Activated CD4-positive, alpha-beta T cell treated with anti-CD3 and anti-CD28 coated beads, Interleukin-2, amount 10 ng/mL, durations not matched to agents 7 days and 5 days (primary cell): ENCODE data around the gene LDLRAD4. TPM values are rescaled to one million over a fixed set of nuclear protein-coding genes. Genes with fewer than 3 reads are reported as not detected.

Experiments
- CTCF ChIA-PET: fragments of 350-600 bp; sonication (Branson Sonifier 250); formaldehyde crosslinking; loops from one replicate; lab custom pipeline; 2021; ENCODE audit warnings: antibody characterized with exemption; lab: Charles Lee
- POLR2A ChIA-PET: fragments of 350-600 bp; sonication (Branson Sonifier 250); formaldehyde crosslinking; loops from one replicate; lab custom pipeline; 2021; ENCODE audit warnings: antibody characterized with exemption; lab: Charles Lee
- DNase-seq: peaks from one replicate; pipeline ENCODE4 v3.0.0-alpha.2; 2020
- H3K27ac Mint-ChIP-seq: one replicate; pipeline ENCODE4 v1.8.0; 2021; ENCODE audit warnings: mild to moderate bottlenecking, moderate library complexity, mixed read lengths
- H3K27me3 Mint-ChIP-seq: one replicate; pipeline ENCODE4 v1.8.0; 2021; ENCODE audit warnings: mixed read lengths
- H3K36me3 Mint-ChIP-seq: one replicate; pipeline ENCODE4 v1.8.0; 2021; ENCODE audit warnings: low read depth, mixed read lengths
- H3K4me1 Mint-ChIP-seq: one replicate; pipeline ENCODE4 v1.8.0; 2021; ENCODE audit warnings: mixed read lengths
- H3K4me3 Mint-ChIP-seq: one replicate; pipeline ENCODE4 v1.8.0; 2021; ENCODE audit warnings: mild to moderate bottlenecking, moderate library complexity, mixed read lengths
- H3K9me3 Mint-ChIP-seq: one replicate; pipeline ENCODE4 v1.8.0; 2021; ENCODE audit warnings: mixed read lengths
- total RNA-seq, 2 experiments: library from RNA; stranded (reverse); gene quantifications; one replicate each; pipeline ENCODE4 v1.2.3, GENCODE V29; 2021

The LDLRAD4 gene
- total RNA-seq, 2 experiments from 2014 or later: 23.8 to 28.6 TPM

DNA sequence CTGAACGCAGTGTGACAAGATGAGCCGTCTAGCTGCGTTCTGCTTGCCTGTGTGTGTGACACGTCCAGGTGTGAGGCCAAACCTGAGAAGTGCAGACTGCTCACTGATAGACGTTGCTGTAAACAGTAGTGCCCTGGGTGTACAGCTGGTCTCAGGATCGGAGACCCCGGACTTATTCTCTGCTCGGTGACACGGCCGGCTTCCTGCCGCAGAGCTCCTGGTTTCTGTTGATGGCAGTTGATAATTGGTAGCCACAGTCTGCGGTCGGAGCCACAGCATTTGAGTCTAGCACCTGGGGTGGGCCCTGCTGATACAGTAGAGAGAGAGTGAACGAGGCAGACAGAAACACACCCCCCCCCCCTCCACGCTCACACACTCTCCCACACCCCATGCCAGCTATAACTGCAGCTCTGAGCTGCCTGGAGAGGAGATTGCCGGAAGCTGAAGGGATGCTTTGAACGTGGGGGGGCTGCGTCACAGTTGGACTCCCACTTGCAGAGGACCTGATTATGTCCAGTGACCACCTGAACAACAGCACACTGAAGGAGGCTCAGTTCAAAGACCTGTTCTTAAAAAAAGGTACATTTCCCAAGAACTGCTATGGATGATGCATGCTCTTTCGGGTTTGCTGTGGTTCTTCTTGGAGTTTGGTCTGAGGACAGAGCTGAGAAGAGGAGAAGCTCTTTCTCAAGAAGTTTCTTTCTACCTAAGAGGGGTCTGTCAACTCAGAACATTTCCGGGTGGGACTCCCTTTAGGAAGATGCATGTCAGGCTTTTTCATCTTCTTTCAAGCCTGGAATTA is 393.8 kb downstream of the LDLRAD4 start:
- H3K9me3 Mint-ChIP-seq: no peaks in the 10 kb centered on the region
- H3K4me3 Mint-ChIP-seq: peak overlapping the region; percentile 75
- CTCF ChIA-PET: interaction anchor here (0.9 to 1.8 kb wide), 5 partner anchors 9 to 50 kb away, joined by 3 to 4 read pairs (median 3); no protein-coding TSS in a partner anchor
- no peaks in the 10 kb centered on the region for H3K27me3 Mint-ChIP-seq
- H3K27ac Mint-ChIP-seq: peak overlapping the region; percentile 96
- POLR2A ChIA-PET: interaction anchor here (0.5 to 1.3 kb wide), 2 partner anchors 34 to 323 kb away, joined by 4 to 5 read pairs; no protein-coding TSS in a partner anchor
- peaks cover 11% of the 10 kb centered on the region for H3K36me3 Mint-ChIP-seq
- peak; percentile 84 for DNase-seq
- peaks cover 96% of the 10 kb centered on the region for H3K4me1 Mint-ChIP-seq

DNA sequence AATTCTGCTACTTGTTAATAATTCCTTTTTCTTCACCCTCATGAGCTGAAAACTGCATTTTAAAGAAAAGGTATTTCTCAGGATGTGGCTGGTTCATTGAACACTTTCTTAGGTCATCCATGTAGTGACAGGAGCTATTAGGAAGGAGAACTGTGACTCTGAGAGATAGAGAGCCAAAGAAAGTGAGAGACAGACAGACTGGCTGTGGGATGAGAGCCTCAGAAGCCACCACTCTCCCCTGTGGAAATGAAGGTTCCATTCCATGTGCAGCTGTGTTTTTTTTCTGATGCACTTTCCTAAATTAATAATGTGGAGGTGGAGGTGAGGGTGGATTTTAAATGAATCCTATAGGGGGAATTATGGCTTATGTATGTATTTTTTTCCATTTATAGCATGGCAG is 394.5 kb downstream of the LDLRAD4 start:
- Mint-ChIP-seq H3K9me3 (no peaks in the 10 kb centered on the region), H3K36me3 (peaks cover 4% of the 10 kb centered on the region), H3K27me3 (no peaks in the 10 kb centered on the region), H3K4me3 (peak overlapping the region; percentile 75), H3K4me1 (peaks cover 96% of the 10 kb centered on the region), H3K27ac (peak overlapping the region; percentile 96)
- ChIA-PET CTCF (interaction anchor here (0.6 to 1.8 kb wide), 4 partner anchors 26 to 728 kb away, joined by 3 to 4 read pairs (median 3); no protein-coding TSS in a partner anchor), POLR2A (interaction anchor here (1.3 to 1.4 kb wide), 2 partner anchors 34 to 50 kb away, joined by 3 to 5 read pairs; no protein-coding TSS in a partner anchor)
- no peak for DNase-seq

DNA sequence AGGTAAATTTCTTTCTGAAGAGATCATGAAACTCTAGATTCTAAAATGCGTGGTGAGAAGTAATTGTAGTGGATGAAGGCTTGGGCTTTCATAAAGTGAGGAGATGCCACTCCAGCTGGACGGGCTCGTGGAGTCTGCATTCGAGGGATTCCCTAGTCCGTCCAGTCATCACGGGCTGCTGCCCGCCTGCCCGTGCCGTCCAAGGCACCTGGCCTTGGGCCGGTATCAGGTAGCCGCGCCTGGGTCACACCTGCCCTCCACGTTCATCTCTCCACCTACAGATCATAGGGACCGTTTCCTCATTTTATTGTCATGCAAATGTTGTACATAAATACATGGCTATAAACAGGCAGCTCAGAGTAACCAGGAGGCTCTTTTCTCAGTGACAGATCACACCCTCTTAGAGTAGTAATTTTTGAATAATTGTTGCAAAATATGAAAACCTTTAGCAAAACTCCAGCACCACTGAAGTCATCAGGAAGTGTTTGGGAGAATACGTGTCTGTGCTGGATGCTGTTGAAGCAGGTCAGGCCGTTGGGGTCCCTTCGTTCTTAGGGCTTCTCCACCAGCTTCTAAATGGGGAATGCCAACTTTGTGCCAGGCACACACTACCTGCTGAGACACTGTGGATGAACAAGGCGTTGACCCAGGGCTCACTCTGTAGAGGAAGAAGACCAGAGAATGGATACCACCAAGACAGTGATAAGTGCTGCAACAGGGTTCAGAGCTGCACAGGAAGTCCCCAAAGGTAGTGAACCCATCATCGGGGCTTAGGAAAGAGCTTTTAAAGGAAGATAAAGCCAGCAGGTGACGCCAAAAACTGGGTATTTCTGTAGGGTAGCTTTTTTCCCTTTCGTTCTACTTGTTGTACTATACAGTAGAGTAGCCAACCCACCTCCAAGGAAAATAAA is 395.3 kb downstream of the LDLRAD4 start:
- H3K4me1 Mint-ChIP-seq: peaks cover 93% of the 10 kb centered on the region
- H3K27ac Mint-ChIP-seq: peak overlapping the region; percentile 96
- peaks cover 4% of the 10 kb centered on the region for H3K36me3 Mint-ChIP-seq
- CTCF ChIA-PET: interaction anchor here (0.6 to 1.9 kb wide), 7 partner anchors 13 to 729 kb away, joined by 3 to 5 read pairs (median 3); no protein-coding TSS in a partner anchor
- no peaks in the 10 kb centered on the region for H3K27me3 Mint-ChIP-seq
- peak overlapping the region; percentile 75 for H3K4me3 Mint-ChIP-seq
- no peak for DNase-seq
- POLR2A ChIA-PET: interaction anchor here (0.6 to 1.4 kb wide), 2 partner anchors 16 to 51 kb away, joined by 3 read pairs; no protein-coding TSS in a partner anchor
- no peaks in the 10 kb centered on the region for H3K9me3 Mint-ChIP-seq

DNA sequence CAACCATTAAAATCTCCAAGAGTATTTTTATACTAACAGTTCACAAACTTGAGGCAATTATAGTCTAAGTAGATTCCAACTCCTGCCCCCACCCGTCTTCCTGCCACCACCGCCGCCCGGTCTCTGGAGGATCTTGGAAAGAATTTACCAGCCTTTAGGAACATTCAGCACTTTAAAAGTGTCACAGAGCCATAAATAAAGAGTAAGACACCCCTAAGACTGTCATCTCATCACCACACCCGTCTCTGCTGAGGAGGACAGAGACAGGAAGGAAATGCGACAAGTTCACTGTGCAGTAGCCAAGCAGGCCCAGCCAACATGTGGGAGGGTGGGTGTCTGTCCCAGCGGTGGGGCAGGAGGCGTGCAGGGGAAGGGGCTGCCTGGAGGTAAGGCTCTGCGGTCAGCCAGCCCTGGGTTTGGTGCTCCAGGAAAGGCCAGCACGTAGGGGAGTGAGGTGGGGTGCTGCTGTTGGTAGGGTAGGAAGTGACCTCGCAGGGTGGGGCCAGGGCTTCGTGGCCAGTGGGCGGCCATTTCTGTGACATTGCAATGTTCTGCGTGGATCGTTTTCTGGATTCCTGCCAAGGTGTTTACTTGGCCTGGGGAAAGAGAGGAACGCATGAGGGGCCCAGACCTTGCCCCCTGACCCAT is 396.2 kb downstream of the LDLRAD4 start:
- peaks cover 84% of the 10 kb centered on the region for H3K4me1 Mint-ChIP-seq
- peak overlapping the region; percentile 96 for H3K27ac Mint-ChIP-seq
- peak; percentile 52 for DNase-seq
- H3K27me3 Mint-ChIP-seq: no peaks in the 10 kb centered on the region
- no peaks in the 10 kb centered on the region for H3K9me3 Mint-ChIP-seq
- CTCF ChIA-PET: interaction anchor here (1.0 to 1.9 kb wide), 3 partner anchors 14 to 86 kb away, joined by 3 to 5 read pairs (median 4); no protein-coding TSS in a partner anchor
- POLR2A ChIA-PET: interaction anchor here (1.4 kb wide), 1 partner anchor 52 kb away, joined by 3 read pairs; no protein-coding TSS in a partner anchor
- H3K4me3 Mint-ChIP-seq: peak overlapping the region; percentile 75
- H3K36me3 Mint-ChIP-seq: peaks cover 4% of the 10 kb centered on the region

DNA sequence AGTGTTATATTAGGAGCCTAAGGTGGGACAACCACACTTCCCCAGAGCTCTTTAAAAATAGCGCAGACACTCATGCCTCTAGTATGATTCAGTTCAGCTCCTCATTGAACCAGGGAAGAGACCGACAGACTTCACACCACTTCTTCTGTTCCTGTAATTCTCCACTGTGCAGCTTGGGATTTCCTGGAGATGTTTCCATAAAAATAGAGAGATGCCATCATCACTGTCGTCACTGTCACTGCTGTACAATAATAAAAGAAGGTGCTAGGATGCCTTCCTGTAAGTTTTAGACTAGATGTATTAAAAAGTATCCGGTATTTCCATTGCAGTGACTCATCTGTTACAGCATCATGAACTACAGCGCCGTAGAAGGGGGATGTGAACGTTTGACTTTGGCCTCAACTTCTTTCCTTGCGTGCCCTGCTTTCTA is 396.9 kb downstream of the LDLRAD4 start:
- DNase-seq: no peak
- no peaks in the 10 kb centered on the region for H3K27me3 Mint-ChIP-seq
- H3K9me3 Mint-ChIP-seq: no peaks in the 10 kb centered on the region
- peak overlapping the region; percentile 96 for H3K27ac Mint-ChIP-seq
- H3K4me3 Mint-ChIP-seq: peak overlapping the region; percentile 75
- CTCF ChIA-PET: interaction anchor here (1.9 kb wide), 1 partner anchor 57 kb away, joined by 5 read pairs; no protein-coding TSS in a partner anchor
- POLR2A ChIA-PET: no interaction called here
- H3K4me1 Mint-ChIP-seq: peaks cover 83% of the 10 kb centered on the region
- H3K36me3 Mint-ChIP-seq: peaks cover 4% of the 10 kb centered on the region

DNA sequence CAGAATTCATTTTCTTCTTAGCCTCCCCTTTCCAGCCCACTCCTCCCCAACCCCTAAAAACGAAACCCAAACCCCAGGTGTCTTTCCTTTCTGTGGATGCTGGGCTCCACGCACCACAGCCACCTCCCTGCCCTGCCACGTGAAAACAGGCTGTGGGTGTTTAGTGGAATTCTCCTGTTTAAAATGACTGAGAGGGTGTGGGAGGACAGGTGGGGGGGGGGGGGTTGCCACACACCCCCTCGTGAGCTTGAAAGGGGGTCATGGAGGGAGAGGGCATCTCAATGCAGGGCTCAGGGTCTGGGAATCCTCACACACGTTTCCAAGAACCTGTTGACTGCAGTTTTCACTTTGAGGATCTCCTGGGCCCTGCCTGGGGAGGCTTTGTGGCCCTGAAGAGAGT is 397.5 kb downstream of the LDLRAD4 start:
- no peaks in the 10 kb centered on the region for H3K27me3 Mint-ChIP-seq
- POLR2A ChIA-PET: no interaction called here
- no peak for DNase-seq

DNA sequence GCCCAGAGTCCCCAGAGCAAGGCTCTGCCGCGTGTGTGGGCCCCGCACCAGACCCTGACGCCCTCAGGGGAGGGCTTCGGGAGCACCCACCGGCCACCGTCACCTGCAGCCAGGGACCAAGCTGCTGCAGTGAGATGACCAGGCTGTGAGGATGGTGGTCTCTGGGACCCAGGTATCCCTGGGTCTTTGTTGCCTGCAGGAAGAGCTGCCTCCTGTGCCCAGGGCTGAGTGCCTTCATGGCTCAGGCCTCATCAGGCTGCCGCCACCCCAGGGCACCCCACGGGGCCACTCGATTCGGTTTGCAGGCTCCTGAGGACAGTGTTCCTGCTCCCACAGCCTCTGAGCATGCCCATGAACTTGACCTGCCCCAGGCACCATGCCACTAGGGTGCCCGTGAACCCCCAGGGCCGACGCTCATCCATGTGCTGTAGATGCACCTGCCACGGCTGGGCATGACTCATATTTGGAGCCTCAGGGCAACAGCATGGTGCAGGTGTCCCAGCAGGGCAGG is 398.0 kb downstream of the LDLRAD4 start:
- Mint-ChIP-seq H3K27ac (peak overlapping the region; percentile 96), H3K9me3 (no peaks in the 10 kb centered on the region), H3K36me3 (peaks cover 4% of the 10 kb centered on the region), H3K4me3 (no peak overlapping the region), H3K27me3 (no peaks in the 10 kb centered on the region), H3K4me1 (peaks cover 72% of the 10 kb centered on the region)
- POLR2A ChIA-PET: no interaction called here
- CTCF ChIA-PET: no interaction called here
- no peak for DNase-seq

More for the DNA sequence above, 397.5 kb downstream of the LDLRAD4 start:
- peaks cover 4% of the 10 kb centered on the region for H3K36me3 Mint-ChIP-seq
- no peaks in the 10 kb centered on the region for H3K9me3 Mint-ChIP-seq
- peaks cover 78% of the 10 kb centered on the region for H3K4me1 Mint-ChIP-seq
- peak overlapping the region; percentile 35 for H3K4me3 Mint-ChIP-seq
- CTCF ChIA-PET: no interaction called here
- H3K27ac Mint-ChIP-seq: peak overlapping the region; percentile 96

DNA sequence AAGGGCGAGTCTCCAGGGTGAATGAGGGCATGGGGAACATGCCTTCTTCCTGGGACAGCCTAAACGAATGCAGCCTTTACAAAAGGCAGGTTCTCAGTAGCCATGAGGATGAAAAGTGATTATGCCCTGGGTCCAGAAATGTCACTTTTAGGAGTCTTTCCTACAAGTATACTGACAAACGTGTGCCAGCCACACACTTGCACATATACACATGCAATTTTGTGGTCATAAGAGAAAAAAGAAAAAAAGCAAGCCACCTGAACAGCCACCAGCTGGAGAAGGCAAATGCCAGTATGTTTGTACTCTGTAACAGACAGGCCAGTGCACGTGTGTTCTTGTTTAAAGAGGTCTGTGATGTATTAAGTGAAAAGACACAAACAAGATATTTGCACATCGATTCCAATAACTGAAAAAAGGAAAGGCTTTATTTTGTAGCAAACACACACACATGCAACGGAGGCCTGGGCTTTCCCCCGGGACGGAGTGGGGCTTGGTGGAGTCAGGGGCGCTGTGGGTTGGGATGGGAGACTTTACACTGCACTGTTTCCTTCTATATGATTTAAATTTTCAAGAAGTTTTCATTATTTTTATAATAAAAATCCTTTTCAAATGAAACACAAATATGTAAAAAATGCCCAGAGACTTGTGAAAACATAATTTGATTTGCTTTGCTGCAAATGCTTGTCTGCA is 399.4 kb downstream of the LDLRAD4 start:
- H3K27me3 Mint-ChIP-seq: no peaks in the 10 kb centered on the region
- no peak overlapping the region for H3K4me3 Mint-ChIP-seq
- no peak for DNase-seq
- H3K27ac Mint-ChIP-seq: no peak overlapping the region
- H3K36me3 Mint-ChIP-seq: peaks cover 4% of the 10 kb centered on the region
- no peaks in the 10 kb centered on the region for H3K9me3 Mint-ChIP-seq
- POLR2A ChIA-PET: no interaction called here
- peaks cover 58% of the 10 kb centered on the region for H3K4me1 Mint-ChIP-seq
- CTCF ChIA-PET: interaction anchor here (1.4 kb wide), 1 partner anchor 60 kb away, joined by 4 read pairs; no protein-coding TSS in a partner anchor

DNA sequence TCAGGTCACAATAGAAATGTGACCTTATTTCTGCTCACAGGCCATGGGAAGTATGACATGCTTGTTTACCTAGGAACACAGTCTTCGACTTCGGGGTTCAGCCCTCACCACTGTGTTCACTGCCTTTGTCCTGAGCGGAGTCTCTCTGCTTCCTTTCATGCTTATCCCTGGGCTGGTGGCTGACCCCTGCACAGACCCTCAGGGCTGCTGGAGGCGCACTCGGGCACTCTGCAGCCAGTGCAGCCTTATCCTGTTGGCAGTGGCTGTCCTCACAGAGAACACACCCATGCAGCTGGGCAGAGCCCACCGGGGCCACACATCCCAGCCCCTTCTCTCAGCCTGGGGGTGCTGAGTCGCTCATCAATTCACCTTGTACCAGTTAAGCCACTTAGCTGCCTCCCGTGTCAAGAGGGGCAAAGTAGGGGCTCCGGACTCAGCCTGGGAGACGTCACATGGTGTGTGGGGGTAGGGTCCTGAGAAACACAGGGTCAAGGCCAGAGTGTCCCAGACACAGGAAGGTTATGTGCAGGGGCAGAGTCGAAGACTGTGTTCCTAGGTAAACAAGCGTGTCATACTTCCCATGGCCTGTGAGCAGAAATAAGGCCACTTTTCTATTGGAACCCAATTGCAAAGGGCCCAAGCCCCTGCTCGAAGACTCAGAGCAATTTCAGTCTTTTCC is 400.3 kb downstream of the LDLRAD4 start:
- H3K4me1 Mint-ChIP-seq: peaks cover 49% of the 10 kb centered on the region

DNA sequence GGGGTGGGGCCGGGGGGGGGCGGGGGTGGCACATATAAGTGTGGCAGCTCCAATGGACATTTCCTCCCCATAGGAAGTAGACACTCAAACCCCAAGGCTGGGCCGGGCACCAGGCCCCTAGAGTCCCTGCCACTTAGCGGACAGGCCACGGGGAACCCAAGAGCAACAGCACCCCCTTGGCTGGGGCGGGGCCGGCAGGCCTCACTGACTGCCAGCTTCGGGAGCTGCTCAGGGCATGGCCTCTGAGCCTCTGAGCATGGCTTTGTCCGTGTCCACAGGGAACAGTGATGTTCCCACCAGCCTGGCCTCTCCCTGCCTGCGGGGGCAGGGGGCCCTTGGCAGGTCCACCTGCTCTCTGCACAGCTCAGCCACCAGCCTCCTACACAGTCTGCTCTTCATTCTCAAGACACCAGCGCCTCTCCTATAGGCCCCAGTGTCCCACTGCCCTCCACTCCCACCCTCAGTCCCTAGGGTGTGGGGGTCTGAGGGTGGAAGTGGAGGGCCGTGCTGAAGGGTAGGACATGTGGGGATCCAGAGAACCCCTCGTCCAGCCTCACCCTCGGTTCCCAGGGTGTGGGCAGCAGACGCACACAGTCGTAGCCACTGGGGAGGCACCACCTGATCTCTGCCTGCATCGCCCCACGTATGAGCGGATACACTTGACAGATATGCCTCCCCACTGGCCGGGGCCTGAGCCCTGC is 401.1 kb downstream of the LDLRAD4 start:
- no peaks in the 10 kb centered on the region for H3K27me3 Mint-ChIP-seq
- ChIA-PET CTCF (no interaction called here), POLR2A (no interaction called here)
- H3K36me3 Mint-ChIP-seq: peaks cover 4% of the 10 kb centered on the region
- no peak overlapping the region for H3K27ac Mint-ChIP-seq
- H3K4me3 Mint-ChIP-seq: no peak overlapping the region
- no peak for DNase-seq
- H3K4me1 Mint-ChIP-seq: peaks cover 41% of the 10 kb centered on the region
- no peaks in the 10 kb centered on the region for H3K9me3 Mint-ChIP-seq

More for the DNA sequence above, 400.3 kb downstream of the LDLRAD4 start:
- no peak for DNase-seq
- Mint-ChIP-seq H3K4me3 (no peak overlapping the region), H3K36me3 (peaks cover 4% of the 10 kb centered on the region), H3K27ac (no peak overlapping the region), H3K27me3 (no peaks in the 10 kb centered on the region), H3K9me3 (no peaks in the 10 kb centered on the region)
- ChIA-PET CTCF (no interaction called here), POLR2A (no interaction called here)
